ENCODE data around the gene HSD17B3. TPM values are rescaled to one million over a fixed set of nuclear protein-coding genes. Genes with fewer than 3 reads are reported as not detected.

The HSD17B3 gene
- total RNA-seq, 1 experiment from 2014 or later: not detected

DNA sequence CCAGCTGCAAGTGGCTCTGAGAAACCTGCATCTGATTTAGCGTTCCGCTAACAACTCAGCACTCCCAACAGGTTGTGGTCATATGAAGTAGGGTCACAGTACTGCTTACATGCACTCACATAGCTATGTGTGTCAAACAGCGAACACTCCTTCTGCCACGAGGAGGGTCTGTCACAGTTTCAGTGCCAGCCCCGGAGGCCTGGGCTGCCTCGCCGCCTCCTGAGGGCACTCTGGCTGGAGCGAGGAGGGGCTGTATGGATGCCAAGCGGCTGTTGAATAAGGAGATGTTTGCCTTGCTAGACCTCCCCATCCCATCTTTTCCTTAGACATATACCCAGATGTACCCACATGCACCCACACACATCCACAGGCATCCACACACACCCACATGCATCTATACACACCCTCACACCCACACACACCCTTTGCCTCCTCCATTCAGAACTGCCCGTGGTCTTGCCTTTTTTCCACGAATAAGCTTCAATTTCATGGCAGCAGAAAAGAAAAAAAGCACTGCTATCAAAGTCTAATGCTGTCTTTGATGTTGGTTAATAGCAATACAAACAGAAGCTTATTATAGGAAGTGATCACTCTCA, 95.7 kb downstream of the HSD17B3 start:
- TF ChIP-seq EZH2 (IDR thresholded peaks at IDR 0.05; ENCODE audit: low read depth): no peak
- TF ChIP-seq, protein P1, sequence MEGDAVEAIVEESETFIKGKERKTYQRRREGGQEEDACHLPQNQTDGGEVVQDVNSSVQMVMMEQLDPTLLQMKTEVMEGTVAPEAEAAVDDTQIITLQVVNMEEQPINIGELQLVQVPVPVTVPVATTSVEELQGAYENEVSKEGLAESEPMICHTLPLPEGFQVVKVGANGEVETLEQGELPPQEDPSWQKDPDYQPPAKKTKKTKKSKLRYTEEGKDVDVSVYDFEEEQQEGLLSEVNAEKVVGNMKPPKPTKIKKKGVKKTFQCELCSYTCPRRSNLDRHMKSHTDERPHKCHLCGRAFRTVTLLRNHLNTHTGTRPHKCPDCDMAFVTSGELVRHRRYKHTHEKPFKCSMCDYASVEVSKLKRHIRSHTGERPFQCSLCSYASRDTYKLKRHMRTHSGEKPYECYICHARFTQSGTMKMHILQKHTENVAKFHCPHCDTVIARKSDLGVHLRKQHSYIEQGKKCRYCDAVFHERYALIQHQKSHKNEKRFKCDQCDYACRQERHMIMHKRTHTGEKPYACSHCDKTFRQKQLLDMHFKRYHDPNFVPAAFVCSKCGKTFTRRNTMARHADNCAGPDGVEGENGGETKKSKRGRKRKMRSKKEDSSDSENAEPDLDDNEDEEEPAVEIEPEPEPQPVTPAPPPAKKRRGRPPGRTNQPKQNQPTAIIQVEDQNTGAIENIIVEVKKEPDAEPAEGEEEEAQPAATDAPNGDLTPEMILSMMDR (conservative IDR thresholded peaks at IDR 0.05): no peak
- Histone ChIP-seq H2AFZ (no peak overlapping the region), H3K36me3 (ENCODE audit: low read depth) (no peaks in the 10 kb centered on the region), H4K20me1 (ENCODE audit: insufficient read depth) (no peaks in the 10 kb centered on the region), H3F3A (ENCODE audit: insufficient read depth, low read depth) (no peaks in the 10 kb centered on the region), H3K9me3 (ENCODE audit: insufficient read depth, low read depth) (no peaks in the 10 kb centered on the region), H3K79me2 (ENCODE audit: low read depth) (no peaks in the 10 kb centered on the region), H3K27me3 (ENCODE audit: insufficient read depth, low read depth) (peaks cover 39% of the 10 kb centered on the region), H3K9me2 (ENCODE audit: insufficient read depth) (no peaks in the 10 kb centered on the region), H3K27ac (no peak overlapping the region), H3K4me3 (no peak overlapping the region), H3K4me1 (replicated peaks; ENCODE audit: insufficient read depth) (no peaks in the 10 kb centered on the region), H3K4me2 (no peak overlapping the region)
- no TSS peak for BruUV-seq (replicated peaks)
- DNase-seq: no peak
- intact Hi-C loops (cut with micrococcal nuclease; ENCODE audit: unreplicated experiment): no loop called here
- POLR2A ChIA-PET (ENCODE audit: unreplicated experiment): no interaction called here
- CTCF ChIA-PET: no interaction called here

DNA sequence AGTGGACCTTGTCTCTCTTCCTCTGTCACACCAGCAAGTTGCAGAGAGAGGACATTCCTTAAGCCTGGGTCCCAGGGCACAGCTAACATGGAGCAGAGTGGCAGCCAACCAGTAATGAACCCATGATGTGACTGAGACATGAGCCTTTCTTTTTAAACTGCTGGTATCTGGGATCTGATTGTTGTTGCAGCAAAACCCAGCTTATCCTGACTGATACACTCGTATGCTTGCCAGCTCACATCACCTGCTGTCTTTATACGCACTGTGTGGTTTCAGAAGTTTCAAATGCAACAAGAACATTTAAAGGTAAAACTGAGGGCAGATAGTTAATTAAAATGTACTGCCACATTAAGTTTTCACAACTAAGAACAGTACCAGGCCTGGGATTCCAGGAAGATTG, 97.1 kb downstream of the HSD17B3 start:
- Histone ChIP-seq H3K4me2 (no peak overlapping the region), H4K20me1 (ENCODE audit: insufficient read depth) (no peaks in the 10 kb centered on the region), H3K36me3 (ENCODE audit: low read depth) (no peaks in the 10 kb centered on the region), H3K27me3 (ENCODE audit: insufficient read depth, low read depth) (peaks cover 49% of the 10 kb centered on the region), H3K27ac (no peak overlapping the region), H3K9me2 (ENCODE audit: insufficient read depth) (no peaks in the 10 kb centered on the region), H3K4me3 (no peak overlapping the region), H3F3A (ENCODE audit: insufficient read depth, low read depth) (no peaks in the 10 kb centered on the region), H3K79me2 (ENCODE audit: low read depth) (no peaks in the 10 kb centered on the region), H2AFZ (no peak overlapping the region), H3K9me3 (ENCODE audit: insufficient read depth, low read depth) (no peaks in the 10 kb centered on the region), H3K4me1 (replicated peaks; ENCODE audit: insufficient read depth) (no peaks in the 10 kb centered on the region)
- no peak for TF ChIP-seq EZH2 (IDR thresholded peaks at IDR 0.05; ENCODE audit: low read depth)
- TF ChIP-seq, protein P1 (conservative IDR thresholded peaks at IDR 0.05): no peak
- no peak for DNase-seq
- ChIA-PET POLR2A (ENCODE audit: unreplicated experiment) (no interaction called here), CTCF (no interaction called here)
- no TSS peak for BruUV-seq (replicated peaks)
- intact Hi-C loops (cut with micrococcal nuclease; ENCODE audit: unreplicated experiment): no loop called here

DNA sequence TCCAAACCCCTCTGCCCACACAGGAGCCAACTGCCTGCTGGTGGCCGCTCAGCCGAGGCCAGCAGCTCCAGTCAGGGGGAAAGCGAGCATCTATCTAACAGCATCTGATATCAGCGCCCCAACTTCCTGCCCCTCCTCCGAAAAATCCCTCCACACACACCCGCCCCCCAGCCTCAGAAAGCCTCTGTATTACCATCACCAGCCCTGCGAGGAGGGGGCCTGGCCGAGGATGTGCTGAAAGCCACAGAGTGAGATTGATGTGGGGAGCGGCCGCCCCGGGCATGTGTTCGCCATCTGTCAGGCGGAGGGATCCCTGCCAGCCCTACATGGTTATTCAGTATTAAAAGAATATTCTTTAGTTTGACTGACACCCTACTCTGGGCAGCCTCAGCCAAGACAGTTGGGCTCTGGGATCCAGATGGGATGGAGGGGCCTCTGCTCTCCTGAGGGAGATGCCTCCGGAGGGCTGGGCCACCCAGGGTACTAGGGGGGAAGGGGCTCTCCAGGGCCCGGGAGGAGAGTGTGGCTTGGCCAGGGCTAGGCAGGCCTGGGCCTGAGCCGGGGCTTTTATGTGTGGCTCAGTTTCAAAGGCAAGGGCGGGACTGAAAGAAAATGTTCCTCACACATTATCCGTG, 98.0 kb downstream of the HSD17B3 start:
- Histone ChIP-seq H3K36me3 (ENCODE audit: low read depth) (no peaks in the 10 kb centered on the region), H4K20me1 (ENCODE audit: insufficient read depth) (no peaks in the 10 kb centered on the region), H3K4me2 (no peak overlapping the region), H3F3A (ENCODE audit: insufficient read depth, low read depth) (no peaks in the 10 kb centered on the region), H3K79me2 (ENCODE audit: low read depth) (no peaks in the 10 kb centered on the region), H2AFZ (no peak overlapping the region), H3K27ac (no peak overlapping the region), H3K27me3 (ENCODE audit: insufficient read depth, low read depth) (peaks cover 58% of the 10 kb centered on the region), H3K4me1 (replicated peaks; ENCODE audit: insufficient read depth) (no peaks in the 10 kb centered on the region), H3K4me3 (no peak overlapping the region), H3K9me3 (ENCODE audit: insufficient read depth, low read depth) (no peaks in the 10 kb centered on the region), H3K9me2 (ENCODE audit: insufficient read depth) (no peaks in the 10 kb centered on the region)
- DNase-seq: no peak
- ChIA-PET CTCF (no interaction called here), POLR2A (ENCODE audit: unreplicated experiment) (no interaction called here)
- no peak for TF ChIP-seq EZH2 (IDR thresholded peaks at IDR 0.05; ENCODE audit: low read depth)
- TF ChIP-seq, protein P1 (conservative IDR thresholded peaks at IDR 0.05): no peak
- intact Hi-C loops (cut with micrococcal nuclease; ENCODE audit: unreplicated experiment): no loop called here
- BruUV-seq (replicated peaks): no TSS peak

Data from PC-9 (cell line).